Medulla oblongata (tissue), 1 donor: ENCODE data around the gene C5orf47.
"Not testable (repeated sequence)": the region's sequence is repeated elsewhere in the genome, so short reads cannot be mapped to it uniquely, and the experiment has no call there.

Source experiments
- DNase-seq: peaks from one replicate; pipeline ENCODE4 v3.0.0-alpha.2; 2015; ENCODE audit errors: extremely low spot score

The C5orf47 gene

GRCh38 chr5:173970878-173971650 lies 17.9 kb upstream of the C5orf47 start:
- no peak for DNase-seq

GRCh38 chr5:173971681-173972345 lies 17.2 kb upstream of the C5orf47 start:
- no peak for DNase-seq

- no peak for DNase-seq
These were observed 16.4 kb upstream of the C5orf47 start for GRCh38 chr5:173972607-173972924.

GRCh38 chr5:173972925-173973615 lies 15.9 kb upstream of the C5orf47 start:
- peak; percentile 94 for DNase-seq

GRCh38 chr5:173973616-173973969 lies 15.4 kb upstream of the C5orf47 start:
- no peak for DNase-seq

GRCh38 chr5:173974688-173975239 lies 14.2 kb upstream of the C5orf47 start:
- DNase-seq, result no peak

GRCh38 chr5:173981185-173981761 lies 7.7 kb upstream of the C5orf47 start:
- DNase-seq, result no peak

GRCh38 chr5:173984218-173984617 lies 4.8 kb upstream of the C5orf47 start:
- DNase-seq, result no peak

GRCh38 chr5:173989432-173990082 lies 587 bp downstream of the C5orf47 start:
- DNase-seq, result no peak

- DNase-seq, result no peak
These were observed 8.4 kb downstream of the C5orf47 start for GRCh38 chr5:173997331-173997730.

- DNase-seq, result no peak
These were observed 9.6 kb downstream of the C5orf47 start for GRCh38 chr5:173998531-173998930.

GRCh38 chr5:174000076-174000475 lies 11.1 kb downstream of the C5orf47 start:
- DNase-seq, result no peak

GRCh38 chr5:174003795-174004194 lies 14.8 kb downstream of the C5orf47 start:
- DNase-seq, result no peak

GRCh38 chr5:174008922-174009321 lies 20.0 kb downstream of the C5orf47 start:
- DNase-seq, result no peak

GRCh38 chr5:174010365-174010764 lies 21.4 kb downstream of the C5orf47 start:
- no peak for DNase-seq

- DNase-seq, result no peak
These were observed 22.5 kb downstream of the C5orf47 start for GRCh38 chr5:174011441-174011840.

- DNase-seq, result not testable (repeated sequence)
These were observed 31.3 kb downstream of the C5orf47 start for GRCh38 chr5:174020069-174020927.

GRCh38 chr5:174020928-174021304 lies 31.9 kb downstream of the C5orf47 start:
- no peak for DNase-seq

- no peak for DNase-seq
These were observed 33.6 kb downstream of the C5orf47 start for GRCh38 chr5:174022384-174023095.

GRCh38 chr5:174030286-174030685 lies 41.3 kb downstream of the C5orf47 start:
- no peak for DNase-seq
